Endodermal cell (in vitro differentiated cells): Measurements from ENCODE around the gene TNIK. TPM values are rescaled to one million over a fixed set of nuclear protein-coding genes. Genes with fewer than 3 reads are reported as not detected.

Experiments used
- DNase-seq: peaks from one replicate; pipeline ENCODE4 v3.0.0-alpha.2; 2017
- H3K27ac ChIP-seq: 2 replicates; pipeline ENCODE4 v1.5.1; 2013; ENCODE audit warnings: mild to moderate bottlenecking, low read depth, low read length, moderate library complexity
- H3K27me3 ChIP-seq: 2 replicates; pipeline ENCODE4 v1.6.1; 2013; ENCODE audit warnings: mild to moderate bottlenecking, low read length, moderate library complexity; ENCODE audit not compliant: insufficient read depth, control insufficient read depth, poor library complexity, severe bottlenecking
- H3K36me3 ChIP-seq: 2 replicates; pipeline ENCODE4 v1.7.0; 2013; ENCODE audit warnings: mild to moderate bottlenecking, low read length, moderate library complexity; ENCODE audit not compliant: control insufficient read depth, insufficient read depth
- H3K4me1 ChIP-seq: one replicate; pipeline ENCODE4 v1.7.0; 2013; ENCODE audit warnings: low read length; ENCODE audit not compliant: control insufficient read depth, insufficient read depth
- H3K4me3 ChIP-seq: 2 replicates; pipeline ENCODE4 v1.5.1; 2013; ENCODE audit warnings: mild to moderate bottlenecking, low read length, moderate library complexity
- H3K9ac ChIP-seq: 2 replicates; pipeline ENCODE4 v1.6.1; 2013; ENCODE audit warnings: mild to moderate bottlenecking, low read length, moderate library complexity; ENCODE audit not compliant: poor library complexity, severe bottlenecking; ENCODE audit errors: extremely low read depth
- H3K9me3 ChIP-seq: 2 replicates; pipeline ENCODE4 v1.6.1; 2013; ENCODE audit warnings: mild to moderate bottlenecking, low read length, moderate library complexity; ENCODE audit not compliant: control insufficient read depth
- H3K27ac Mint-ChIP-seq: 2 replicates; pipeline ENCODE4 v1.8.0; 2020; ENCODE audit warnings: mixed read lengths
- H3K27me3 Mint-ChIP-seq: 2 replicates; pipeline ENCODE4 v1.8.0; 2021; ENCODE audit warnings: mild to moderate bottlenecking, mixed read lengths; ENCODE audit not compliant: insufficient read depth
- H3K36me3 Mint-ChIP-seq: 2 replicates; pipeline ENCODE4 v1.8.0; 2020; ENCODE audit warnings: low read depth, mixed read lengths
- H3K4me1 Mint-ChIP-seq: 2 replicates; pipeline ENCODE4 v1.8.0; 2020; ENCODE audit warnings: mixed read lengths
- H3K4me3 Mint-ChIP-seq: 2 replicates; pipeline ENCODE4 v1.8.0; 2020; ENCODE audit warnings: mild to moderate bottlenecking, moderate library complexity, mixed read lengths
- H3K9me3 Mint-ChIP-seq: 2 replicates; pipeline ENCODE4 v1.8.0; 2020; ENCODE audit warnings: mild to moderate bottlenecking, mixed read lengths
- WGBS, 2 experiments: methylation state at CpG; one replicate each; pipeline versions ENCODE4 v1.1.5 to v1.1.7; 2013; ENCODE audit warnings: missing lambda C conversion rate in 2 of 2, mixed read lengths in 1 of 2; ENCODE audit not compliant: insufficient coverage in 1 of 2, insufficient read length in 1 of 2; 5-methylcytosine and 5-hydroxymethylcytosine counted together
- total RNA-seq, 2 donors: library from RNA; stranded (reverse); fragmentation: NEBNext Ultra II Directional in 1 of 2; extraction: Animal tissue kit (Norgen Biotek cat#: 25700) in 1 of 2; gene quantifications; 2 replicates in 1 of 2; 3 replicates in 1 of 2; pipeline ENCODE4 v1.2.1, GENCODE V29; 2021
- TF ChIP-seq, protein P1 (sequence below): fragments of 200-600 bp; sonication (generic); conservative IDR thresholded peaks from 2 replicates; pipeline ENCODE4 v1.5.0; 2021; ENCODE audit warnings: antibody characterized with exemption, mild to moderate bottlenecking

Gene TNIK
- total RNA-seq, 2 donors from 2014 or later: 12.2 to 14.9 TPM

- H3K27me3 Mint-ChIP-seq: peaks cover 91% of the 10 kb centered on the region
- no peaks in the 10 kb centered on the region for H3K9me3 Mint-ChIP-seq
- Histone ChIP-seq H3K27ac (no peak overlapping the region), H3K4me3 (no peak overlapping the region), H3K4me1 (no peaks in the 10 kb centered on the region), H3K9me3 (no peaks in the 10 kb centered on the region), H3K36me3 (no peaks in the 10 kb centered on the region), H3K27me3 (peaks cover 96% of the 10 kb centered on the region), H3K9ac (no peak overlapping the region)
- 93 to 97% methylated on average over 3 to 4 of the region's 4 CpGs for WGBS, 2 experiments
- no peaks in the 10 kb centered on the region for H3K36me3 Mint-ChIP-seq
- TF ChIP-seq, protein P1, sequence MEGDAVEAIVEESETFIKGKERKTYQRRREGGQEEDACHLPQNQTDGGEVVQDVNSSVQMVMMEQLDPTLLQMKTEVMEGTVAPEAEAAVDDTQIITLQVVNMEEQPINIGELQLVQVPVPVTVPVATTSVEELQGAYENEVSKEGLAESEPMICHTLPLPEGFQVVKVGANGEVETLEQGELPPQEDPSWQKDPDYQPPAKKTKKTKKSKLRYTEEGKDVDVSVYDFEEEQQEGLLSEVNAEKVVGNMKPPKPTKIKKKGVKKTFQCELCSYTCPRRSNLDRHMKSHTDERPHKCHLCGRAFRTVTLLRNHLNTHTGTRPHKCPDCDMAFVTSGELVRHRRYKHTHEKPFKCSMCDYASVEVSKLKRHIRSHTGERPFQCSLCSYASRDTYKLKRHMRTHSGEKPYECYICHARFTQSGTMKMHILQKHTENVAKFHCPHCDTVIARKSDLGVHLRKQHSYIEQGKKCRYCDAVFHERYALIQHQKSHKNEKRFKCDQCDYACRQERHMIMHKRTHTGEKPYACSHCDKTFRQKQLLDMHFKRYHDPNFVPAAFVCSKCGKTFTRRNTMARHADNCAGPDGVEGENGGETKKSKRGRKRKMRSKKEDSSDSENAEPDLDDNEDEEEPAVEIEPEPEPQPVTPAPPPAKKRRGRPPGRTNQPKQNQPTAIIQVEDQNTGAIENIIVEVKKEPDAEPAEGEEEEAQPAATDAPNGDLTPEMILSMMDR: no peak
- H3K4me1 Mint-ChIP-seq: peaks cover 26% of the 10 kb centered on the region
- no peak overlapping the region for H3K4me3 Mint-ChIP-seq
- DNase-seq: no peak
- no peak overlapping the region for H3K27ac Mint-ChIP-seq
These were observed 106.8 kb downstream of the TNIK start for GRCh38 chr3:171353423-171353822.

DNA sequence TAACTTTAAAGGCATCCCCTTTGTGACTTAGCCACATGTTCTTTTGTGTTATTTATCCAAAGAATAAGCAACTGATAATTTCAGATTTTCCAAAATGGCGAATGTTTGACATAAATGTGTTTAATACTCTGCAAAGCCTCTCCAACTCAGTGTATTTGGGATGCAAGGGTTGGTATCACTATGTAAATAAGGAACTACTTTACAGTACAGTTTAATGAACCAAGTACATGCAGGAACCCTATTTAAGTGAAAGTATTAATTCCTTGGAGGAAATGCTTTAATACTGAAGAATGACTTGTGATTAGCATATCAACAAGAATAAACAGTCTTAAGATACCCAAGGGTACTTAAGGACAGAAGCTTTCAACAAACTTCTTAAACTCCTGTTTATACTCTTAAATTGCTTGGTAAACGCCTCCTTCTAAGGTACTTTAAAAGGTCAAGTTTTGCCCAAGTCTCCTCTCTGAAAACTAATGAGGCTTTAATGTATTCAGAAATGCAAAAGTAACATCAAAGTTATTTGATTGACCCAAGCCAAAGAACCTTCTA lies 107.7 kb downstream of the TNIK start:
- Histone ChIP-seq H3K36me3 (no peaks in the 10 kb centered on the region), H3K9ac (no peak overlapping the region), H3K27ac (no peak overlapping the region), H3K4me1 (peaks cover 5% of the 10 kb centered on the region), H3K27me3 (peaks cover 87% of the 10 kb centered on the region), H3K9me3 (no peaks in the 10 kb centered on the region), H3K4me3 (no peak overlapping the region)
- Mint-ChIP-seq H3K4me3 (no peak overlapping the region), H3K27ac (no peak overlapping the region), H3K36me3 (no peaks in the 10 kb centered on the region), H3K27me3 (peaks cover 81% of the 10 kb centered on the region), H3K9me3 (no peaks in the 10 kb centered on the region), H3K4me1 (peaks cover 32% of the 10 kb centered on the region)
- DNase-seq: no peak
- 29 to 53% methylated on average over 1 to 2 of the region's 2 CpGs for WGBS, 2 experiments
- TF ChIP-seq, protein P1: no peak

- Histone ChIP-seq H3K4me1 (peaks cover 6% of the 10 kb centered on the region), H3K27ac (no peak overlapping the region), H3K36me3 (no peaks in the 10 kb centered on the region), H3K27me3 (peaks cover 79% of the 10 kb centered on the region), H3K9me3 (no peaks in the 10 kb centered on the region), H3K4me3 (no peak overlapping the region), H3K9ac (no peak overlapping the region)
- Mint-ChIP-seq H3K36me3 (no peaks in the 10 kb centered on the region), H3K4me3 (no peak overlapping the region), H3K27me3 (peaks cover 76% of the 10 kb centered on the region), H3K4me1 (peaks cover 39% of the 10 kb centered on the region), H3K27ac (no peak overlapping the region), H3K9me3 (no peaks in the 10 kb centered on the region)
- DNase-seq: no peak
- TF ChIP-seq, protein P1: no peak
- WGBS, 2 experiments: 88 to 89% methylated on average over 1 of the region's 1 CpG
These were observed 108.5 kb downstream of the TNIK start for GRCh38 chr3:171351676-171352075.
